OCI-LY3 (cell line): ENCODE measurements around the gene SLC6A20.

ENCODE experiments used
- H2AFZ ChIP-seq: fragments of 200-600, 300-600 bp; shearing (Covaris generic); 2 replicates; pipeline ENCODE4 v1.6.0; 2014; ENCODE audit warnings: antibody characterized with exemption, low read depth, low read length
- H3K27ac ChIP-seq: fragments of 200-600, 300-600 bp; sonication (generic); 2 replicates; pipeline ENCODE4 v1.5.1; 2014; ENCODE audit warnings: mild to moderate bottlenecking, low read length, moderate library complexity, mixed read lengths
- H3K27me3 ChIP-seq: fragments of 200-600, 300-600 bp; sonication (generic); 2 replicates; pipeline ENCODE4 v1.6.1; 2014; ENCODE audit warnings: low read depth, low read length, mixed read lengths
- H3K36me3 ChIP-seq: fragments of 200-600, 300-600 bp; sonication (generic); replicated peaks from 2 replicates; pipeline ENCODE3; 2014; ENCODE audit warnings: low read depth, low read length, mixed read lengths
- H3K4me1 ChIP-seq: fragments of 300-600, 200-600 bp; sonication (generic); 2 replicates; pipeline ENCODE4 v1.6.1; 2014; ENCODE audit warnings: low read length, mixed read lengths
- H3K4me2 ChIP-seq: fragments of 200-600, 300-600 bp; sonication (generic); 2 replicates; pipeline ENCODE4 v1.6.1; 2014; ENCODE audit warnings: low read length, mixed read lengths
- H3K4me3 ChIP-seq: fragments of 300-600, 200-600 bp; sonication (generic); 2 replicates; pipeline ENCODE4 v1.5.1; 2014; ENCODE audit warnings: antibody characterized with exemption, mild to moderate bottlenecking, low read length, moderate library complexity
- H3K79me2 ChIP-seq: fragments of 300-600, 200-600 bp; shearing (Covaris generic); 2 replicates; pipeline ENCODE4 v1.6.1; 2014; ENCODE audit warnings: mild to moderate bottlenecking, low read length, mixed read lengths
- H3K9ac ChIP-seq: fragments of 300-600, 200-600 bp; shearing (Covaris generic); 2 replicates; pipeline ENCODE4 v1.6.0; 2014; ENCODE audit warnings: mild to moderate bottlenecking, low read length, moderate library complexity
- H3K9me3 ChIP-seq: fragments of 200-600, 300-600 bp; shearing (Covaris generic); 2 replicates; pipeline ENCODE4 v1.6.1; 2014; ENCODE audit warnings: low read length, mixed read lengths; ENCODE audit not compliant: insufficient read depth
- H4K20me1 ChIP-seq: fragments of 200-600, 300-600 bp; sonication (generic); 2 replicates; pipeline ENCODE4 v1.6.1; 2016; ENCODE audit warnings: low read length, mixed read lengths; ENCODE audit not compliant: insufficient read depth
- EZH2phosphoT487 ChIP-seq: fragments of 200-600 bp; shearing (Covaris generic); IDR thresholded peaks from 2 replicates; pipeline ENCODE4 v1.6.1; 2018; ENCODE audit warnings: antibody characterized with exemption, mixed run types, low read depth
- TF ChIP-seq, protein P1 (sequence below): fragments of 200-600, 300-600 bp; sonication (generic); IDR thresholded peaks from 2 replicates; pipeline ENCODE4 v1.5.1; 2014; ENCODE audit warnings: antibody characterized with exemption, low read length, low read depth

Gene SLC6A20

GRCh38 chr3:45776301-45776595, 20.1 kb downstream of the SLC6A20 start:
- Histone ChIP-seq H3K79me2 (no peaks in the 10 kb centered on the region), H3K27me3 (peaks cover 34% of the 10 kb centered on the region), H3K4me1 (no peaks in the 10 kb centered on the region), H3K36me3 (no peaks in the 10 kb centered on the region), H3K9me3 (no peaks in the 10 kb centered on the region), H3K4me2 (no peak overlapping the region), H3K9ac (no peak overlapping the region), H2AFZ (no peak overlapping the region), H3K27ac (no peak overlapping the region), H4K20me1 (no peaks in the 10 kb centered on the region), H3K4me3 (no peak overlapping the region)
- TF ChIP-seq, protein P1, sequence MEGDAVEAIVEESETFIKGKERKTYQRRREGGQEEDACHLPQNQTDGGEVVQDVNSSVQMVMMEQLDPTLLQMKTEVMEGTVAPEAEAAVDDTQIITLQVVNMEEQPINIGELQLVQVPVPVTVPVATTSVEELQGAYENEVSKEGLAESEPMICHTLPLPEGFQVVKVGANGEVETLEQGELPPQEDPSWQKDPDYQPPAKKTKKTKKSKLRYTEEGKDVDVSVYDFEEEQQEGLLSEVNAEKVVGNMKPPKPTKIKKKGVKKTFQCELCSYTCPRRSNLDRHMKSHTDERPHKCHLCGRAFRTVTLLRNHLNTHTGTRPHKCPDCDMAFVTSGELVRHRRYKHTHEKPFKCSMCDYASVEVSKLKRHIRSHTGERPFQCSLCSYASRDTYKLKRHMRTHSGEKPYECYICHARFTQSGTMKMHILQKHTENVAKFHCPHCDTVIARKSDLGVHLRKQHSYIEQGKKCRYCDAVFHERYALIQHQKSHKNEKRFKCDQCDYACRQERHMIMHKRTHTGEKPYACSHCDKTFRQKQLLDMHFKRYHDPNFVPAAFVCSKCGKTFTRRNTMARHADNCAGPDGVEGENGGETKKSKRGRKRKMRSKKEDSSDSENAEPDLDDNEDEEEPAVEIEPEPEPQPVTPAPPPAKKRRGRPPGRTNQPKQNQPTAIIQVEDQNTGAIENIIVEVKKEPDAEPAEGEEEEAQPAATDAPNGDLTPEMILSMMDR: no peak
- TF ChIP-seq EZH2phosphoT487: no peak

DNA sequence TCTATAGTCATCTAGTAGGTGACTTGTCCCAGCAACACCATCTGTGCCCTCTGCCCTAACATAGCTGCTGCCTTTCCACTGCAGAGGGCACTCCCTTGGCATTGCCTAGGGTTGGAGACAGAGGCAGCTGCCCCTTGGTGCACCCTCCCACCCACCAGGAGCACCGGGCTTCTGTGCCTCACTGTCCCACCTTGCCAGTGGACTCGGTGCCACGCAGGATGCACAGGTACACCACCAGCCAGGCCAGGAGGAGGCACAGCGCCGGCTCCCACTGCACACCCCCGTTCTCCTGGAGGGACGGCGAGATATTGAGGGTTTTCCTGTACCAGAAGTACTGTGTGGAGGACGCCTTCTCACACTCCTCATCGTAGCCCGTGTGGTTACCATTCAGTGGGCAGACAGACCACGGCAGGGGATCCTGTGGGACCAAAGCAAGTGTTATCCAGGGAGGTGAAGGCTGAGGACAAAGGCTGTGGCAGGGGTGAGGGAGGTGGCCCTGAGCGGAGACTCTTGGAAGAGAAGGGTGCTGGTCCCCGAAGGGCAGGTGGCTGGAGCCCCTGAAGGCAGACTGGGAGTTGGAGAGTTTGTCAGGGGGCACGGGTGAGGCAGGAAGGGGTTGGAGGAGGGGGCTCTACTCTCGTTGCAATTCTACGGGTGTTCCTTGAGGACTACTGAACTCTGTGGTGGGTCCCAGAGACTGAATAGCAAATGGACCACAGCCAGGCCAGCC, 20.6 kb downstream of the SLC6A20 start:
- H3K79me2 ChIP-seq: no peaks in the 10 kb centered on the region
- no peak overlapping the region for H3K4me2 ChIP-seq
- H3K27me3 ChIP-seq: peaks cover 38% of the 10 kb centered on the region
- no peak overlapping the region for H2AFZ ChIP-seq
- H3K36me3 ChIP-seq: no peaks in the 10 kb centered on the region
- H3K4me1 ChIP-seq: no peaks in the 10 kb centered on the region
- no peak overlapping the region for H3K27ac ChIP-seq
- no peak overlapping the region for H3K4me3 ChIP-seq
- TF ChIP-seq, protein P1: no peak
- H3K9me3 ChIP-seq: no peaks in the 10 kb centered on the region
- no peaks in the 10 kb centered on the region for H4K20me1 ChIP-seq
- no peak overlapping the region for H3K9ac ChIP-seq

- no peaks in the 10 kb centered on the region for H4K20me1 ChIP-seq
- no peaks in the 10 kb centered on the region for H3K9me3 ChIP-seq
- H3K27me3 ChIP-seq: peaks cover 47% of the 10 kb centered on the region
- TF ChIP-seq, protein P1: no peak
- TF ChIP-seq EZH2phosphoT487: no peak
- no peaks in the 10 kb centered on the region for H3K36me3 ChIP-seq
- H2AFZ ChIP-seq: no peak overlapping the region
- H3K4me1 ChIP-seq: no peaks in the 10 kb centered on the region
- no peak overlapping the region for H3K4me2 ChIP-seq
- no peaks in the 10 kb centered on the region for H3K79me2 ChIP-seq
- H3K9ac ChIP-seq: no peak overlapping the region
- no peak overlapping the region for H3K27ac ChIP-seq
- H3K4me3 ChIP-seq: no peak overlapping the region
Measured at GRCh38 chr3:45774581-45775521, 21.5 kb downstream of the SLC6A20 start.

DNA sequence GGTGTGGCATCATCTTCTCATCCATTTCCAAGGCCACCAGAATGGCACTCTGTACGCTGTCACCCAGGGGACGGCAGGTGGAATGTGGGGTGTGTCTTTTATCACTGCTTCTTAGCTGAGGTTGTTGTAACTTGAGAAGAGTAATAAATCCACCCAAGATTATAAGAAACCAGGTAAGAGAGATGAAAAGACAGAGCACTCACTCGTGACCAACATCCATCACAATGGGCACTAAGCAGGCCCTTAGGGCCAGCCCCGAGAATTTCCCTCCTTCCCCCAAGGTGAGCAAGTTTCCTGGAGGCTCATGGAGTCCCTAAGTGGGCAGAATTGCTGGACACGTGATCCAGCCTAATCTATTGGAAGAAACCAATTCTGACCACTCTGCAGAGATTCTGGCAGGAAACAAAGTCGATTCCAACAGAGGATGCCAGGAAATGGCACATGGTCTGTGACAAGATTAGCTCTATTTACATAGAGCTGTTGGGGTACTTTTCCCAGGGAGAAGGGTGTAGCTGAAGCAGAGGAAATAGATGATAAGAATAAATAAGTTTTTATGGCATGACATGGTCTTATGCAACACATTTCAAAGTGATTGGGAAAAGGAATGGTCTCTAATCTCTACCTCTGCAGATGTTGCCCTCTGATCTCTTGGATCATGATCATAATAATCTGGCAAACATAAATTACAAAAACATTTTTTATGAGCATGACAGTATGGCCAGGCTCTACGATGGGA, 22.5 kb downstream of the SLC6A20 start:
- Histone ChIP-seq H3K9me3 (no peaks in the 10 kb centered on the region), H2AFZ (no peak overlapping the region), H4K20me1 (no peaks in the 10 kb centered on the region), H3K27me3 (peaks cover 53% of the 10 kb centered on the region), H3K27ac (no peak overlapping the region), H3K4me3 (no peak overlapping the region), H3K4me2 (no peak overlapping the region), H3K4me1 (no peaks in the 10 kb centered on the region), H3K79me2 (no peaks in the 10 kb centered on the region), H3K36me3 (no peaks in the 10 kb centered on the region), H3K9ac (no peak overlapping the region)
- TF ChIP-seq, protein P1: no peak
- TF ChIP-seq EZH2phosphoT487: no peak
